ENCODE data around the gene ANKRD10. TPM values are rescaled to one million over a fixed set of nuclear protein-coding genes. Genes with fewer than 3 reads are reported as not detected.
"Not testable (repeated sequence)": the region's sequence is repeated elsewhere in the genome, so short reads cannot be mapped to it uniquely, and the experiment has no call there.

The ANKRD10 gene
- total RNA-seq, 4 donors from 2014 or later, result 89.6 to 120 (median 110) TPM

GRCh38 chr13:110953833-110954532, 39.1 kb upstream of the ANKRD10 start:
- 96% methylated on average over 9 of the region's 14 CpGs for WGBS
- Histone ChIP-seq H3K4me1 (peaks cover 0 to 12% (median 12%) of the 10 kb centered on the region in 4 donors), H3K9me3 (no peaks in the 10 kb centered on the region), H3K27ac (replicated peaks in 1 of 4) (no peak overlapping the region), H3K36me3 (no peaks in the 10 kb centered on the region), H3K27me3 (no peaks in the 10 kb centered on the region), H3K4me3 (no peak overlapping the region)
- no peak for TF ChIP-seq CTCF (IDR thresholded peaks at IDR 0.05)
- no peak for TF ChIP-seq EP300 (IDR thresholded peaks at IDR 0.05)
- TF ChIP-seq POLR2AphosphoS5 (IDR thresholded peaks at IDR 0.05), result no peak
- DNase-seq (ENCODE audit: extremely low spot score), result no peak
- intact Hi-C loops (cut with DNase I), result no loop called here

GRCh38 chr13:110953416-110953815, 38.5 kb upstream of the ANKRD10 start:
- WGBS, result 97% methylated on average over 12 of the region's 12 CpGs
- Histone ChIP-seq H3K36me3 (no peaks in the 10 kb centered on the region), H3K9me3 (no peaks in the 10 kb centered on the region), H3K27me3 (no peaks in the 10 kb centered on the region), H3K4me1 (peaks cover 0 to 12% (median 12%) of the 10 kb centered on the region in 4 donors), H3K4me3 (no peak overlapping the region), H3K27ac (replicated peaks in 1 of 4) (no peak overlapping the region)
- no peak for TF ChIP-seq EP300 (IDR thresholded peaks at IDR 0.05)
- TF ChIP-seq POLR2A (IDR thresholded peaks at IDR 0.05; ENCODE audit: low read depth), result no peak
- no peak for TF ChIP-seq POLR2AphosphoS5 (IDR thresholded peaks at IDR 0.05)
- TF ChIP-seq CTCF (IDR thresholded peaks at IDR 0.05), result no peak
- intact Hi-C loops (cut with DNase I), result no loop called here
- no peak for DNase-seq (ENCODE audit: extremely low spot score)

GRCh38 chr13:110952135-110952534, 37.3 kb upstream of the ANKRD10 start:
- WGBS, result 98% methylated on average over 6 of the region's 6 CpGs
- DNase-seq (ENCODE audit: extremely low spot score); intact Hi-C loops (cut with DNase I); H3K4me3 ChIP-seq; H3K27me3 ChIP-seq; H3K36me3 ChIP-seq; H3K9me3 ChIP-seq; H3K27ac ChIP-seq (replicated peaks in 1 of 4): not testable (repeated sequence)
- H3K4me1 ChIP-seq, result peaks cover 0 to 12% (median 12%) of the 10 kb centered on the region in 4 donors

- Histone ChIP-seq H3K27me3 (no peaks in the 10 kb centered on the region), H3K27ac (replicated peaks in 1 of 4) (no peak overlapping the region), H3K9me3 (no peaks in the 10 kb centered on the region), H3K4me3 (no peak overlapping the region), H3K4me1 (peaks cover 0 to 12% (median 12%) of the 10 kb centered on the region in 4 donors), H3K36me3 (no peaks in the 10 kb centered on the region)
- DNase-seq (ENCODE audit: extremely low spot score), result no peak
- intact Hi-C loops (cut with DNase I), result no loop called here
- TF ChIP-seq CTCF (IDR thresholded peaks at IDR 0.05), result no peak
- TF ChIP-seq POLR2A (IDR thresholded peaks at IDR 0.05; ENCODE audit: low read depth), result no peak
- no peak for TF ChIP-seq POLR2AphosphoS5 (IDR thresholded peaks at IDR 0.05)
- WGBS, result 85% methylated on average over 8 of the region's 8 CpGs
Observed at GRCh38 chr13:110950819-110951570, 36.1 kb upstream of the ANKRD10 start.

GRCh38 chr13:110950356-110950755, 35.5 kb upstream of the ANKRD10 start:
- no peak overlapping the region for H3K27ac ChIP-seq (replicated peaks in 1 of 4)
- TF ChIP-seq CTCF (IDR thresholded peaks at IDR 0.05), result no peak
- no peak for DNase-seq (ENCODE audit: extremely low spot score)
- no peak overlapping the region for H3K4me3 ChIP-seq
- intact Hi-C loops (cut with DNase I), result no loop called here
- peaks cover 0 to 10% (median 9%) of the 10 kb centered on the region in 4 donors for H3K4me1 ChIP-seq
- no peaks in the 10 kb centered on the region for H3K36me3 ChIP-seq
- no peaks in the 10 kb centered on the region for H3K27me3 ChIP-seq
- H3K9me3 ChIP-seq, result no peaks in the 10 kb centered on the region
- WGBS, result 94% methylated on average over 8 of the region's 8 CpGs
